SK-N-MC (cell line): ENCODE measurements around the gene CRTC2.

Source experiments
- EZH2 ChIP-seq: fragments of 200-600 bp; sonication (generic); IDR thresholded peaks from one replicate; pipeline ENCODE4 v1.6.1; 2017; ENCODE audit warnings: antibody characterized with exemption
- POLR2AphosphoS5 ChIP-seq: IDR thresholded peaks from 2 replicates; pipeline ENCODE4 v1.6.1; 2012; ENCODE audit warnings: mild to moderate bottlenecking, low read depth, low read length, borderline replicate concordance

DNA sequence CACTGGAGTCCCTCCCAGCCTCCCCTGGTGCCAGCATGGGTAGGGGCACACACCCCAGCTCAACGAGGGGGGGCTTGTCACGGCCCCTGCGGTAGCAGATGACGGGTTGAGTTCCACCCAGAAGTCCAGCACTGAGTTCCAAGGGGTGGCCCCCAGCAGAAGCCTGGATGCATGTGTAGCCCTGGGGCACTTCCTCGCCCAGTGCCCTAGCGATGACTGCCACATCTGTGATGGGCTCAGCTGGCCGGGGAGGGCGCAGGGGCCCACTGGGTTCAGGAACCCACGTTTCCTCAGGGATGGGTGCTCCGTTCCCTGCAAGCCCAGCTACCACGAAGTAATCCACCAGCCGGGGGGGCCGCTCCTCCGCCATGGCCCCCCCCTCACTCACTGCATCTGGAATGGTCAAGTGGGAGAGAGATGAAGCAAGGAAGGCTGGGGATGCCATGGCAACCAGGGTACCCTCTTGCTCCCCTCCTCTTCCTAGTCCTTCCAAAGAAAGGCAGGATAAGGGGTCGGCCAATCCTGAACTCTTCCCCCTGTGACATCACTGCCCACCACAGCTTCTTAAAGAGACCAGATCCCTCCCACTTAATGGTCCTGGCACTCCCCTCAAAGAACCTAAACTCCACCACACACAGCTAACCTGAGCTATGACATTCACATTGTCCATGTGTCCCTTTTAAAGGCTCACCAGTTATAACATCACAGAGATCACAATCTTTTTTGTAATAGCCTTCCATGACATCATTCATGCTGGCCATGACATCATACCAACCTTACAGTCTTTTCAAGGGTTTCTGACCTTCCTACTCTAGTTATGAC, 14.2 kb downstream of the CRTC2 start:
- TF ChIP-seq POLR2AphosphoS5, result no peak
- TF ChIP-seq EZH2, result no peak
